Stimulated activated naive CD8-positive, alpha-beta T cell treated with anti-CD3 and anti-CD28 coated beads, Interleukin-15, Interleukin-2, amounts not matched to agents 100 ng/mL and 50 ng/mL, for 24 hours (primary cell): ENCODE results near the gene NPRL2.

Experiments used
- H3K27ac Mint-ChIP-seq: one replicate; pipeline ENCODE4 v1.8.0; 2021; ENCODE audit warnings: mild to moderate bottlenecking, mixed read lengths
- H3K27me3 Mint-ChIP-seq: one replicate; pipeline ENCODE4 v1.8.0; 2021; ENCODE audit warnings: mixed read lengths
- H3K36me3 Mint-ChIP-seq: one replicate; pipeline ENCODE4 v1.8.0; 2021; ENCODE audit warnings: low read depth, mixed read lengths
- H3K4me1 Mint-ChIP-seq: one replicate; pipeline ENCODE4 v1.8.0; 2021; ENCODE audit warnings: low read depth, mixed read lengths
- H3K4me3 Mint-ChIP-seq: one replicate; pipeline ENCODE4 v1.8.0; 2021; ENCODE audit warnings: mild to moderate bottlenecking, mixed read lengths
- H3K9me3 Mint-ChIP-seq: one replicate; pipeline ENCODE4 v1.8.0; 2021; ENCODE audit warnings: mixed read lengths

NPRL2 gene

GRCh38 chr3:50350527-50351322, at the start of gene NPRL2, which contains the start of gene CYB561D2:
Gene NPRL2, minus strand, starts transcription at chr3:50350775. Its CDS starts 123 bp downstream, at chr3:50350652.
Gene CYB561D2, plus strand, starts transcription at chr3:50350862. Its CDS starts 572 bp downstream, at chr3:50351434.
- peaks cover 23% of the 10 kb centered on the region for H3K36me3 Mint-ChIP-seq
- peak within 1 kb of the TSS; percentile 97 for H3K4me3 Mint-ChIP-seq
- H3K4me1 Mint-ChIP-seq, result peaks cover 63% of the 10 kb centered on the region
- no peaks in the 10 kb centered on the region for H3K27me3 Mint-ChIP-seq
- no peaks in the 10 kb centered on the region for H3K9me3 Mint-ChIP-seq
- H3K27ac Mint-ChIP-seq, result peak within 1 kb of the TSS; percentile 98

GRCh38 chr3:50396502-50396901, 45.9 kb upstream of the NPRL2 start:
- no peaks in the 10 kb centered on the region for H3K9me3 Mint-ChIP-seq
- H3K27me3 Mint-ChIP-seq, result no peaks in the 10 kb centered on the region
- no peak overlapping the region for H3K27ac Mint-ChIP-seq
- peaks cover 7% of the 10 kb centered on the region for H3K4me1 Mint-ChIP-seq
- H3K36me3 Mint-ChIP-seq, result no peaks in the 10 kb centered on the region
- no peak overlapping the region for H3K4me3 Mint-ChIP-seq

GRCh38 chr3:50395070-50395860, 44.7 kb upstream of the NPRL2 start:
- Mint-ChIP-seq H3K27me3 (no peaks in the 10 kb centered on the region), H3K4me3 (no peak overlapping the region), H3K36me3 (no peaks in the 10 kb centered on the region), H3K27ac (no peak overlapping the region), H3K4me1 (peaks cover 7% of the 10 kb centered on the region), H3K9me3 (no peaks in the 10 kb centered on the region)

GRCh38 chr3:50393061-50393460, 42.5 kb upstream of the NPRL2 start:
- H3K9me3 Mint-ChIP-seq, result no peaks in the 10 kb centered on the region
- H3K27ac Mint-ChIP-seq, result no peak overlapping the region
- no peaks in the 10 kb centered on the region for H3K36me3 Mint-ChIP-seq
- no peaks in the 10 kb centered on the region for H3K27me3 Mint-ChIP-seq
- H3K4me3 Mint-ChIP-seq, result no peak overlapping the region
- H3K4me1 Mint-ChIP-seq, result peaks cover 7% of the 10 kb centered on the region

GRCh38 chr3:50392101-50392715, 41.6 kb upstream of the NPRL2 start:
- Mint-ChIP-seq H3K36me3 (no peaks in the 10 kb centered on the region), H3K27me3 (no peaks in the 10 kb centered on the region), H3K4me1 (peaks cover 7% of the 10 kb centered on the region), H3K9me3 (no peaks in the 10 kb centered on the region), H3K4me3 (no peak overlapping the region), H3K27ac (no peak overlapping the region)

- Mint-ChIP-seq H3K36me3 (no peaks in the 10 kb centered on the region), H3K27ac (no peak overlapping the region), H3K27me3 (no peaks in the 10 kb centered on the region), H3K4me3 (no peak overlapping the region), H3K9me3 (no peaks in the 10 kb centered on the region), H3K4me1 (peaks cover 7% of the 10 kb centered on the region)
Observed at GRCh38 chr3:50390508-50391224, 40.1 kb upstream of the NPRL2 start.

- no peaks in the 10 kb centered on the region for H3K9me3 Mint-ChIP-seq
- no peaks in the 10 kb centered on the region for H3K36me3 Mint-ChIP-seq
- H3K27ac Mint-ChIP-seq, result no peak overlapping the region
- H3K4me3 Mint-ChIP-seq, result no peak overlapping the region
- no peaks in the 10 kb centered on the region for H3K27me3 Mint-ChIP-seq
- peaks cover 7% of the 10 kb centered on the region for H3K4me1 Mint-ChIP-seq
Observed at GRCh38 chr3:50389414-50389767, 38.8 kb upstream of the NPRL2 start.

GRCh38 chr3:50388720-50389413, 38.3 kb upstream of the NPRL2 start:
- Mint-ChIP-seq H3K27ac (no peak overlapping the region), H3K9me3 (no peaks in the 10 kb centered on the region), H3K27me3 (no peaks in the 10 kb centered on the region), H3K4me3 (no peak overlapping the region), H3K36me3 (no peaks in the 10 kb centered on the region), H3K4me1 (peaks cover 7% of the 10 kb centered on the region)

- H3K36me3 Mint-ChIP-seq, result no peaks in the 10 kb centered on the region
- no peak overlapping the region for H3K4me3 Mint-ChIP-seq
- no peaks in the 10 kb centered on the region for H3K9me3 Mint-ChIP-seq
- no peaks in the 10 kb centered on the region for H3K27me3 Mint-ChIP-seq
- peaks cover 7% of the 10 kb centered on the region for H3K4me1 Mint-ChIP-seq
- H3K27ac Mint-ChIP-seq, result no peak overlapping the region
Observed at GRCh38 chr3:50388016-50388719, 37.6 kb upstream of the NPRL2 start.

- H3K27me3 Mint-ChIP-seq, result no peaks in the 10 kb centered on the region
- H3K4me1 Mint-ChIP-seq, result no peaks in the 10 kb centered on the region
- H3K36me3 Mint-ChIP-seq, result no peaks in the 10 kb centered on the region
- H3K27ac Mint-ChIP-seq, result no peak overlapping the region
- H3K9me3 Mint-ChIP-seq, result no peaks in the 10 kb centered on the region
- H3K4me3 Mint-ChIP-seq, result no peak overlapping the region
Observed at GRCh38 chr3:50385754-50386153, 35.2 kb upstream of the NPRL2 start.

GRCh38 chr3:50383750-50384149, 33.2 kb upstream of the NPRL2 start:
- Mint-ChIP-seq H3K9me3 (no peaks in the 10 kb centered on the region), H3K36me3 (no peaks in the 10 kb centered on the region), H3K27me3 (no peaks in the 10 kb centered on the region), H3K27ac (no peak overlapping the region), H3K4me1 (no peaks in the 10 kb centered on the region), H3K4me3 (no peak overlapping the region)

- H3K4me1 Mint-ChIP-seq, result no peaks in the 10 kb centered on the region
- no peak overlapping the region for H3K4me3 Mint-ChIP-seq
- H3K27me3 Mint-ChIP-seq, result no peaks in the 10 kb centered on the region
- H3K9me3 Mint-ChIP-seq, result no peaks in the 10 kb centered on the region
- H3K36me3 Mint-ChIP-seq, result no peaks in the 10 kb centered on the region
- no peak overlapping the region for H3K27ac Mint-ChIP-seq
Observed at GRCh38 chr3:50382722-50383121, 32.1 kb upstream of the NPRL2 start.

GRCh38 chr3:50381383-50381782, 30.8 kb upstream of the NPRL2 start:
- Mint-ChIP-seq H3K4me1 (no peaks in the 10 kb centered on the region), H3K27me3 (no peaks in the 10 kb centered on the region), H3K36me3 (no peaks in the 10 kb centered on the region), H3K9me3 (no peaks in the 10 kb centered on the region), H3K4me3 (no peak overlapping the region), H3K27ac (no peak overlapping the region)
